HG02938 (cell line): Measurements from ENCODE around the gene USH2A.

Source experiments
- ATAC-seq: cut with Tn5 transposase; IDR thresholded peaks from one replicate; pipeline ENCODE4 v1.9.1; 2021; ENCODE audit warnings: mild to moderate bottlenecking, moderate library complexity; ENCODE audit not compliant: unreplicated experiment

USH2A gene

DNA sequence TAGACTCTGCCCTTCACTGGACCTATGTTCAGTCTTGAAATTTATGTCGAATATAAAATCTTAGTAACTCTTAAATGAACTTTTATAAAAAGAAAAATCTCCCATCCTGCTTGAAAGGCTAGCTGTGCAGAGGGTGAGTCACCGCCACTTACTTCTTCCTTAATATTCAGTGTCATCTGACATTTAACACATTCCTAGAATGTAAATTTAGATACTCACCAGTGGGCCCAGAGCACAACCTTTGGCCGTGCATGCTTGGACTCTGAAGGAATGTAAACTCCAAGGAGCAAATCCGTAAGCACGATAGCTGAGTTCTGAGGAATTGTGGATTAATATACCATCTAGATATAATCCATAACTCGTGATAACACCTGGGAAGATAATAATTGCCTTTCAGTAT lies 452.8 kb downstream of the USH2A start:
- no peak for ATAC-seq

DNA sequence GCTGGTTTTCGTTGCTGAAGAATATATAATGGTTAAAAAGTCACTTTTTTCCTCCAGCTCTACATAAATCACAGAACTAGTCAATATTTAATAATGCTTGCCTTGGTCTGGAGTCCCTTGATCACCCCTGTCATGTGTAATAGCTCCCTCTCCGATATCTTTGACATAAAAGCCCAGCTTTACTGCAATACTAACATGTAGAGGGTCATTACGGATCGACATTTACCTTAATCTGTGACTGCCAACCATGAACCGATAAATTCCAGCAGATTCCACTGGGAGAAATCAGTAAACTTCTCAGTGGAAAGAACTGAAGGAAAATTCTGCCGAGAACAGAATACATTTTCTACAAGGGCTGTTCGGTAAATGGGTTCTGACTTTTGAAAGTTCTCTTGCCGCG lies 459.6 kb downstream of the USH2A start:
- no peak for ATAC-seq

DNA sequence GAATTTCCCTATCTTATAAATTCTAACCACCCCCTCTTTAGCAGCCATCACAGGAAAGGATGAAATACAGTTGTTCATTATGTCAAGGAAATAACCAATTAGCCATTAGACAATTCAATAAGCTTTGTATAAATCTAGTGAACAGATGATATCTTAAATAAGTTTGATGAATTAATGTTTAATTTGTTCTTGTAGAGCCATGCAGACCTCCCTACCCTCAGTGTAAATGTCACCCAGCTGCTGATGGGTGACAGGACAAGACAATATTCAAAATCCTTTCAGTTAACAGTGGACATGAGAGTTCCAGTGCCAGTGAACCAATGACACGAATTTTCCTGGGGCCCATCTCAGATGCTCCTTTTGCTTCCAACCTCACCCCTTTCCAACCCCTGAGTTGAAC lies 460.2 kb downstream of the USH2A start:
- no peak for ATAC-seq

DNA sequence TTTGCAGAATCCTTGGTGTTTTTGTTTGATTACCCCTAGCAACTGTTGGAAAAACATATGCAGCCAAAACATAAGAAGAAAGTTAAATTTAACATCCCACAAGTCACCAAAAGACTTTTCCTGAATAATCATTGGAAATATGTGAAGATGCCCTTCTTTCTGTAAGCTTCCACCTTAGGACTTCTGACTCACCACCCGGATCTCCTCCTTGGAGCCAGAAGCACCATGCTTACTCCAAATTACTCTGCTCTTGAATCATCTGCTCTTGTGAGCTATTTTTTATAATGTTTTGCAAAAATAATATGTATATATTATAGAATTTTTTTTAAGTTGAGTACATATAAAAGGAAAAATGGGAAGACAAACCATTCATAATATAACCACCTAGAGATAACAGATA lies 464.4 kb downstream of the USH2A start:
- no peak for ATAC-seq

DNA sequence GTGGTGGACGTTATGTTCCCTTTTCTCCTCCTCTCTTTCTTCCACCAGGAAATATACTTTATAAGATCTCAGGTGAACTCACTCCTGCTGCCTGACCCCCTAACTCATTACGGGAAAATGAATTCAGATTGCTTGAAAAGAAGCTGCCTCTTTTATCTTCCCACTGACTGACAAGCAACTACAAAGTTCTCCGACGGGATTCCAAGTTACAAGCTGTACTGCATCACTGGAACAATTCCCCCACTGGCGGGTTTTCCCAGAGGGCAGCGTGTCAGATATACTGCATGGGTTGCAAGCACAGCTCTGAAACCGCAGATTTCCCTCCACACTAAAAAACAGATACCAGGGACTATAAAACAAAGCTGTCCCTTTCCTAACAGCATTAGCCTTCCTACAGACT lies 465.6 kb downstream of the USH2A start:
- no peak for ATAC-seq

DNA sequence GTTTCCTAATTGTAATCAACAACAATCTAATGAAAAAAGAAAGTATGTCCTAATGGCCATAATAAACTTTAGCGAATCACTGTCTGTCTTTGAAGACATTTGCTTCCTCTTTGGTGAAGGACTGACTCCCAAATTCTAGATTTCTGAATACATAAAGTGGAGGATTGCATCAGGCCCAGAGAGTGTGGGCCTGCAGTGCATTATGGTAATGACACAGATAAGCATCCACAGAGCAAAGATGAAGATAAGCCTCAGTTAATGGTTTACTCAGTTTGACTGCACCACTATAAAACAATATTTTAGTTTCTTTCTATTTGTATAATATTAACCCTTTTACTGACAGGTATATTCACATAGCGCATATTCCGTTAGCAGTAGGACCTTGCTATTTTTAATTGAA lies 490.7 kb downstream of the USH2A start:
- no peak for ATAC-seq

DNA sequence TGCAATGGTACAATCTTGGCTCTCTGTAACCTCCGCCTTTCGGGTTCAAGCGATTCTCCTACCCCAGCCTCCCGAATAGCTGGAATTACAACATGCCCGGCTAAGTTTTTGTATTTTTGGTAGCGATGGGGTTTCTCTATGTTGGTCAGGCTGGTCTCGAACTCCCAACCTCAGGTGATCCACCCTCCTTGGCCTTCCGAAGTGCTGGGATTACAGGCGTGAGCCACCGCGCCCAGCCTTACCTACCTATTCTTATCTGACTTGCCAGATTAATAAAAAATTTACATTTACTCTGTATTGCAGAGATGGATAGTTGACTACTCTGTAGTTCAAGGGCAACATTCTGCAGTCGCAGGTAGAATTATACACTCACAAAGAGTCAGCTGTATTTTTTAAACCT lies 496.6 kb downstream of the USH2A start:
- no peak for ATAC-seq

DNA sequence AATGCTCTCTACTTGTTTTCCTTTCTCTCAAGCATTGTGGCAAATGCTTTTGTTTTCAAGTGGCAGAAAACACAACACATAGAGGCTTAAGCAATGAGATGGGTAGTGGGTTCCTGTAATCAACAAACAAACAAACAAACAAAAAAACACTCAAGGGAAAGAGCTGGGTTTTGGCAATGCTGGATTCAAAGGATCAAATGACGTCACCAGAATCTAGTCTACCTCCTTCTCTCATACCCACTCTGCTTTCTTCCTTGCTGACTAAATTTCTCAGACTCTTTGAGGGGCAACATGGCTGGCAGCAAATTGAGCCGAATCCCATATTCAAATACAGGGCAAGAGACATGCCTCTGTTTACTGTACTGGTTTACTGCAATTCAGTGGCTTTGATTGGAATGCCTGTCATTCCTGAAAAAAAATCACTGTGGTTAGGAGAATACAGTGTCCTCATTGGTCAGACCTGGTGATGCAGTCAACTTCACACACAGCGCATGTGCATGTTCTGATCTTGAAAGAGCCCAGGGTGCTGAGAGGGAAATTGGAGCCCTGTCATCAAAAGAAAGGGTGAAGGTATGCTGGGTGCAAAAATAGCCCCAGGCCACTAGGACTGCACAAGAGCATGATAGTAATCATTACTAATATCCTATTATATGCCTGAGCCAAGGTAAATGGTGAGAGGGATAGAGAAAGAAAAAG lies 500.0 kb downstream of the USH2A start:
- ATAC-seq = no peak

DNA sequence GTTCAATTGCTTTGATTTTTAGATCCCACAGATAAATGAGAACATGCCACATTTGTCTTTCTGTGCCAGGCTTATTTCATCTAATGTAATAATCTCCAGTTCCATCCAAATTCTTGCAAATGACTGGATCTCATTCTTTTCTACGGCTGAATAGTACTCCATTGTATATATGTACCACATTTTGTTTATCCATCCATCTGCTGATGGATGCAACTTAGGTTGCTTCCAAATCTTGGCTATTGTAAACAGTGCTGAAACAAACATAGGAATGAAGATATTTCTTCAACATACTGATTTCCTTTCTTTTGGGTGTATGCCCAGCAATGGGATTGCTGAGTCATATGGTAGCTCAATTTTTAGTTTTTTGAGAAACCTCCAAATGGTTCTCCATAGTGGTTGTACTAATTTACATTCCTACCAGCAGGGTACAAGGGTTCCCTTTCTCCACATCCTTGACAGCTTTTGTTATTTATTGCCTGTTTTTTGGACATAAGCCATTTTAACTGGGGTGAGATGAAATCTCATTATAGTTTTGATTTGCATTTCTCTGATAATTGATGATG lies 511.8 kb downstream of the USH2A start:
- ATAC-seq = no peak

DNA sequence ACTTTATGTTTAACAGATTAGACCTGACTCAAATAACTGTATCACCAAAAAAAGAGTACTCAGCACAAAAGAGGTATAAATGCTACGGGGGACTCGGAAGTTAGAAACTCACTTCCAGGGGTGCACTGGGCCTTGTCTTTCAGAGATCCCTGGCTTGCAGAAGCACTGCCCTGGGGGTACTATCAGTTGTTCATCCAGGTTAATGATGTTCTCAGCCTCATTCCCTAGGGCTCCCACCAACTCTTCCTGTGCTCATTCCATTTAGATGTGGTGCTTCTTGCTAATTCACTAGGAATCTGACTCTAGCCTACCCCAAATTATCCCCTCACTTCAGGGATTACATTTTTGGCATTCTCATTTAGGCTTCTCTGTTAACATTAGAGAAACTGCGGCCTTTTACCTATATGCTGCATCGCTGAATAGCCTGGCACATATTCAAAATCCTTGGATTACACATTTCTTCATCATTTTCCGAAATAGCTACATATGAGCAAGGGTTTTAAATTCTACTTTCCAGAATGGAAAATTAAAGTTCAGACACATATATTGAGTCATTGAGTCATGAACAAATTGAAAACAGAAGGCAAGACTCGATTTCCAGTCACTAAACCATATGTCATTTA lies 517.6 kb downstream of the USH2A start:
- no peak for ATAC-seq

DNA sequence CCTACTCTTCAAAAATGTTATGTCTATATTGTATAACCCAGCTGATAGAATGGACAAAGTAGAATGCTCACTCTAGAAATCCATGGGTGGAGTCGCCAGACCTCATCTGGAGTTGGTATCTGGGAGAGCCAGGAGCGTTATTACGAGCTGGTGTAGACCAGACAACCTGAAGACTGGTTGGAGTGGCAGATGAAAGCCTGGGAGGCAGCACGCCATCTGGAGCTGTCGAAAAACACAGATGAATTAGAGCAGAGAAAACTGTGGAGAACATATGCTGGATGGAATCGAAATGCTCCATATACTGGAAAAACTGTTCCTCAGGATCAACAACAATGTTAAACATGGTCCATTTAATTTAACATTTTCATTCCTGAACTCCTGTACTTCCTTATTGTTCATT lies 522.6 kb downstream of the USH2A start:
- ATAC-seq = no peak

DNA sequence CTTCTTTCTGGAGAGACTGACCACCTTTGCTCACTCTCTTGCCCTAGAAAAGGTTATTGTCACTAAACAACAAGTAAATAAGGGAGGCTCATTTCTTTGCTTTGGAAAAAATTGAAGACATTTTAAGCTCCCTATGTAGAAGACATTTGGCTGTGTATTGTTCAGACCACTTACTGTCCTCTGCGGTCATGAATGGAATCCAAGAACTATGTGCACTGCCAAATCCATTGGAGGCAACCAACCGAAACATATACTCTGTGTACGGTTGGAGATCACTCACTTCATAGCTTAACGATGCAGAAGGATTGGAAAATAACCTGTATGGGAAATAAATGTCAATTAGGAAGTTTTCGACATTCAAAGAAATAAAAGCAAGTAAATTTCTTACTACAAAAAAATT lies 523.3 kb downstream of the USH2A start:
- ATAC-seq = no peak

DNA sequence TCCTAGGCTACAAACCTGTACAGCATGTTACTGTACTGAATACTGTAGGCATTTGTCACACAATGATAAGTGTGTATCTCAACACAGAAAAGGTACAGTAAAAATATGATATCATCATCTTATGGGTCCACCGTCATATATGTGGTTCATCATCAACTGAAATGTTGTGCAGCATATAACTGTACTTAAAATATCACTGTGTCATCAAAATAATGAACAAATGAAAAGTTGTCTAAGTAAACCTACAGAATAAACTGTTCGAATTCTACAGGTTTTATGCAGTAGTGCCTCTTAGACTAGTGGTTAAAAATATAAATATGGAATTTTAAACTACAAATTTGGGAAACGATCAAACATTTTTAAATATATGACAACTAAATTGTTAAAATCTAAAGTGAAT lies 527.4 kb downstream of the USH2A start:
- no peak for ATAC-seq

DNA sequence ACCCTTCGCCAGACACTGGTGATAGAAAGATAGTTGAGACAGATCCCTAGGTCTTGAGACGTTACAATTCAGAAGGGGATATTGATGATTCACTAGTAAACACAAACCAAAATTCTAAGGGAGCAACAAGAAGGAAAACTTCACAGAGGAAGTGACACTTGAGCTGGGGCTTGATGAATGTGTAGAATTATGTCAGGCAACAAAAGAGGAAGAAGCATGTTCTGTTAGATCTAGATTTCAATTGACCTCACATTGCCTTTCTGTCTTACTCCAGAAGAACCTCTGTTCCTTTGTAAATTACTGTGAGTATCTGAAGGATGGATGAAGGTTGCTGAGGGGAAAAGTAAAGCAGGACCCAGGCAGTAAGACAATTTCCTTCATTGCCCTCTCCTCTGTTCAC lies 528.0 kb downstream of the USH2A start:
- no peak for ATAC-seq

DNA sequence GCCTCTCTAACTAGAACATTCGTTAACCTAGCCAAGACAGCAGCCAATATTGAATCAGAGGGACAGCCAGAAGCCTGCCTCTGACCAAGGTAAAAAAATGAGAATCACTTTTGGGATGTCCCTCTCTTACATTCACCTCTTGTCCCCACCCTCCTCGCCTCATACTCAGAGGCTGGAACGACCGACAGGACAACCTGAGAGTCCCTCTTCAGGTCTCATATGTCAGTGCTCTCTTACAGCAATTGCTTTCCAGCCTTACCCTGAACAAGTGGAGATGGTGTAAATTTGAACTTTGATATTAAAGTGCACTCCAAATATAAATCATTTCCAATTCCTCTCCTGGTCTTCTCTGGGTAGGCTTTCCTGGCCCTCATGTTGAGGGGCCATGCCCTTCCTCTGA lies 528.6 kb downstream of the USH2A start:
- ATAC-seq = no peak

DNA sequence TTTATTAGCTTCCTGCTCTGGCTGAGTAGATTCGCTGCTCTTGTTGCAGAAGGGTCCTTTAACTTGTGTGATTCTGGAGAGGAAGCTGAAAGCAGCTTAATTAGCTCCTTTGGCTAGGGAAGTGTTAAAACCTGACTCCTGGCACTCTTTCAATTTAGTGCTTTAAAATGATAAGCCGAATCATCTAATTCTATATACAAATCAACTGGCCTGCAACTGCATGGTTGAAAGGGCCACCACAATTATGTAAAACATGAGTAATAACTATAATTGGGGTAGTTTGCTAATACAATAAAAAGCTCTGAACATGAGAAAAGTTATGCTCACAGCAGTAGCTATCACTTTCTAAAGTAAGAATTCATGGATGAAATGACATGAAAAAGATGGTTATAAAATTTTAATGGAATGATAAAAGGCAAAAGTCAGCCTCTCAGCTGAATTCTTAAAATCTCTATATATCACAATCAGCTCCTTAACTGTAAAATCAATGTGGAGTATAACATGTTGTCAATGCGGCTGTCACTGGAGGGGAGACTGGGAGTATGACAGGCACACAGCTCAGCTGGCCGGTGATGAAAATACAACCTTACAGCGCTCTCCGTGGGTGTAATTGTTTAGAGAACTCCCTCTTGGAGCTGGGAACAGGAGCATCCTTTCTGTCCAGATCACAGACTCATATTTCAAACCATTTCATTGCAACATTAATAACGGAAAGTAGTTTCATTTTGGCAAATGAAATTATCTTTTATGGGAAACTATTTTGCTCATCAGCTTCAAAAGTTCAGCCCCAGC lies 531.8 kb downstream of the USH2A start:
- peak; percentile 46 for ATAC-seq

DNA sequence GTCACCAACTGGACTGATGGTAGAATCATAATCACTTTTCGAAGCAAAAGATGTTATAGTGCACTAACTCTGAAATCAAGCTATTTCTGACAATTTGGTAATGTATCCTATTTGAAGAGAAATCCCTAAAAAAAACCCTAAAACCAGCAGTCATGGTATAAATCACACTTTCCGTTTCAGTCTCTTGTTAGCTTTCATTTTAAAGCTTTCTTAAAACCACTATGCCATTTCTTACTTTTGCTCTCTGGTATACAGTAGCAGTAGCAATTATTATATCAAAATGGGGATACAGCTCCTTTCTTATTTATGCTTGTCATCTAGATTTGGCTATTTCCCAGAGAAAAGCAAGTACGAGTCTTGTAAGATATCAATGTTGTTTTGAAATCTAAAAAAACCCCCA lies 532.8 kb downstream of the USH2A start:
- ATAC-seq = peak; percentile 77

DNA sequence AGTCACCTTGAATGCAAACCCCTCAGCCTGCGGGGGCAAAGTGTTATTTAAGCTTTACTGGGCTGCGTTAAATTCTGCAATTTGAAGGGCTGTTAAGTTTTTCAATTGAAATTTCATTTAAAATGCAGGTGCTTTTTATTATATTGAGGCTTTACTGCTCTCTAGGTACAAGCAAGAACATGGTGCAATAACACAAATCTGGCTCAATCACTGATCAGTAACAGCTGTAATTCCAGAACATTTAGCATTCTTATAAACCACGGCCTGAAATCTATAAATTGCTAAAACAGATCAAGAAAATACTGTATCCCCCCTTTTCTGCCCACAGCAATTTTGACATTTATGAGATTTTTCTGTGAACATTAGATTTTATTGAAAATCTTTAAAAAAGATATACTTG lies 533.4 kb downstream of the USH2A start:
- no peak for ATAC-seq

DNA sequence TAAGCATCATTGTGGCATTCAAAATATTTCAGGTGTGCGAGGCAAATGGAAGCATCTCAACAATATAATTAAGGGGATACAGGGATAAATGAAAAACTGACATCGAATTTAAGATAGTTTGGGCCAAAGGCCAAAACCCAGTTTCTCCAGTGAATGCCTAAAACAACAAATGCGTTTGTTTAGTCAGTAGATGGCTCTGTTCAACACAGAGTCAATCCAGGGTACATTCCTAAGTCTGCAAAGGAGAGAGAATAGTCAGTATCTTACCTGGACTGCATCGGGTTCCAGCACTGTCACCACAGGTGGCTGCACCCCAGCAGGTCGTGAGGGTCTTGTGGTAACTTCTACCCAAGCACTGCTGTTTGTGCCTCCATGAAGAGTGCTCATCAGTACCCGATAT lies 535.1 kb downstream of the USH2A start:
- ATAC-seq = no peak

DNA sequence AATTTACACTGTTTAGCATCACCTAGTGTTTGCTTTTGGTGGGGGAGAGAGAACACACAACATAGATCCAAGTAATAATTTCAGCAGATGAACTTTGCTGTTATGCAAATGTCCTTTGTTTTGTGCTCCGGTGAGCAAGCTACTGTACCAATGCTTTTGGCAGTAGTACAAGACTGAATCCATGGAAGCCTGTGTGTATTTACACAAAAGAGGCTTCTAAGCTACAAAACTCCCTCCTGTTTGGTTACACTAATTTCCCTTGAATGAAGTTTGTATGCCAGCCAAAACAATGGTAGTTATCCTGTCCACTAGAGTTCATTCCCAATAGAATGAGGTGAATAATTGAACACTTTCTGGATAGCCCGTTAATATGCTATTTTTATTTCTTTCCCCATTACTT lies 535.6 kb downstream of the USH2A start:
- ATAC-seq = no peak

DNA sequence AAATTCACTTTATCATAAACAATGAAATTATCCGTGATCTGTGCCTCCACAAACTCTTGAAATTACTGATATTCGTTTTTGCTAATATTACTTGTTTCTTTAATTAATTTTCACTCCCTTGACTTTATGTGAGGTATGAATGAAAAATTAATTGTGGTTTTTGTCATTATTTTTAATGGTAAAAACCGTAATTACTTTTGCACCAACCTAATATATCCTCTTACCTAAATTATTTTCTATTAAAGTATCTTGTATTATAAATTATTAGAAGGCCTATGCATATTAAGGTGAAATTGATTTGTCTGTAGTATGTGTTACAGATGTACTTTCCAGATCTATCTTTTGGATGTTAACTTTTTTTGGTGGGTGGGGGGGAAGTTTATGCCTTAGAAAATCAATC lies 540.2 kb downstream of the USH2A start:
- ATAC-seq = no peak

DNA sequence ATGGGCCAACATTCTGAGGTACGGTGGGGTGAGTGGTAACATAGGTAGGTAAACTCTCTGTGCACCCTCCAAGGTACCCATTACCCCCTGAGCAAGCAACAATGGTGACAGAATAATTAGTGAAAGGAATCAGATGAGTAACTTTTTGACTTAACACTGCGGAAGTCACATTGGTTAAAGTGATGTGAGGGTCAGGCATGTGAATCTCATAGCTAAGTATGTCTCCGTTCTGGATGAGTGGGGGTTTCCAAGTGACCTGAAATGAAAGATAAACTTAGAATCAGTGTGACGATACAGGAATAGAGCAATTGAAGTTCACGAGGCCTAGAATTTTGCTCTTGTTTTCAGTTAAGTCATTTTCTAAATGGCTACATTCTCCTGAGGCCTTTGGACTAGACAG lies 544.4 kb downstream of the USH2A start:
- no peak for ATAC-seq
